ENCODE data around the gene PTGIR. TPM values are rescaled to one million over a fixed set of nuclear protein-coding genes. Genes with fewer than 3 reads are reported as not detected.

The PTGIR gene
- total RNA-seq, 1 donor from 2014 or later: not detected

- Histone ChIP-seq H3K27me3 (ENCODE audit: control insufficient read depth, insufficient read depth, low read length) (peaks cover 28% of the 10 kb centered on the region), H3K4me3 (ENCODE audit: low read depth, low read length) (no peak overlapping the region), H3K36me3 (ENCODE audit: control insufficient read depth, insufficient read depth, low read length) (no peaks in the 10 kb centered on the region)
- no peak for TF ChIP-seq CTCF (IDR thresholded peaks at IDR 0.05; ENCODE audit: insufficient read depth, low read length, poor library complexity, severe bottlenecking)
- DNase-seq (ENCODE audit: low read depth): no peak
Observed at GRCh38 chr19:46644720-46645119, 19.8 kb upstream of the PTGIR start.

GRCh38 chr19:46640656-46641055 lies 15.8 kb upstream of the PTGIR start:
- no peak overlapping the region for H3K4me3 ChIP-seq (ENCODE audit: low read depth, low read length)
- no peaks in the 10 kb centered on the region for H3K36me3 ChIP-seq (ENCODE audit: control insufficient read depth, insufficient read depth, low read length)
- no peak for TF ChIP-seq CTCF (IDR thresholded peaks at IDR 0.05; ENCODE audit: insufficient read depth, low read length, poor library complexity, severe bottlenecking)
- H3K27me3 ChIP-seq (ENCODE audit: control insufficient read depth, insufficient read depth, low read length): peaks cover 43% of the 10 kb centered on the region
- DNase-seq (ENCODE audit: low read depth): no peak

GRCh38 chr19:46639358-46640182 lies 14.7 kb upstream of the PTGIR start:
- H3K36me3 ChIP-seq (ENCODE audit: control insufficient read depth, insufficient read depth, low read length): no peaks in the 10 kb centered on the region
- H3K27me3 ChIP-seq (ENCODE audit: control insufficient read depth, insufficient read depth, low read length): peaks cover 50% of the 10 kb centered on the region
- DNase-seq (ENCODE audit: low read depth): no peak
- peak overlapping the region; percentile 12 for H3K4me3 ChIP-seq (ENCODE audit: low read depth, low read length)
- TF ChIP-seq CTCF (IDR thresholded peaks at IDR 0.05; ENCODE audit: insufficient read depth, low read length, poor library complexity, severe bottlenecking): no peak

DNA sequence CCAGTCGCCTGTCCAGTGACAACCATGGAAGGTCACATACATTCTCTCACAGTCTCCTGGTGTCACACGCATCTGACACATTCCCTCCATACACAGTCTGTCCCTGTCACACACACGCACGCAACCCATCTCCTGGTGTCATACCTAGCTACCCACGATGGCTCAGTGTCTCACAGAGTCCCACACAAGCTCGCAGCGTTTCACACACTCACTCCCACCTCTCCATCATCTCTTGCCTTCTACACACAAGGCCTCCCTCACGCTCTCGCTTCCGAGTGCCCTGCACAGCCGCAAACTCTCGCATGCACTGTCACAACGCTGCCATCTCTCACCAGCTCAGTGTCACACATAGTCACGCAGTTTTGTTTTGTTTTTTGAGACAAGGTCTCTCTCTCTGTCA lies 12.3 kb upstream of the PTGIR start:
- H3K36me3 ChIP-seq (ENCODE audit: control insufficient read depth, insufficient read depth, low read length): no peaks in the 10 kb centered on the region
- TF ChIP-seq CTCF (IDR thresholded peaks at IDR 0.05; ENCODE audit: insufficient read depth, low read length, poor library complexity, severe bottlenecking): no peak
- no peak for DNase-seq (ENCODE audit: low read depth)
- peaks cover 66% of the 10 kb centered on the region for H3K27me3 ChIP-seq (ENCODE audit: control insufficient read depth, insufficient read depth, low read length)
- H3K4me3 ChIP-seq (ENCODE audit: low read depth, low read length): no peak overlapping the region

DNA sequence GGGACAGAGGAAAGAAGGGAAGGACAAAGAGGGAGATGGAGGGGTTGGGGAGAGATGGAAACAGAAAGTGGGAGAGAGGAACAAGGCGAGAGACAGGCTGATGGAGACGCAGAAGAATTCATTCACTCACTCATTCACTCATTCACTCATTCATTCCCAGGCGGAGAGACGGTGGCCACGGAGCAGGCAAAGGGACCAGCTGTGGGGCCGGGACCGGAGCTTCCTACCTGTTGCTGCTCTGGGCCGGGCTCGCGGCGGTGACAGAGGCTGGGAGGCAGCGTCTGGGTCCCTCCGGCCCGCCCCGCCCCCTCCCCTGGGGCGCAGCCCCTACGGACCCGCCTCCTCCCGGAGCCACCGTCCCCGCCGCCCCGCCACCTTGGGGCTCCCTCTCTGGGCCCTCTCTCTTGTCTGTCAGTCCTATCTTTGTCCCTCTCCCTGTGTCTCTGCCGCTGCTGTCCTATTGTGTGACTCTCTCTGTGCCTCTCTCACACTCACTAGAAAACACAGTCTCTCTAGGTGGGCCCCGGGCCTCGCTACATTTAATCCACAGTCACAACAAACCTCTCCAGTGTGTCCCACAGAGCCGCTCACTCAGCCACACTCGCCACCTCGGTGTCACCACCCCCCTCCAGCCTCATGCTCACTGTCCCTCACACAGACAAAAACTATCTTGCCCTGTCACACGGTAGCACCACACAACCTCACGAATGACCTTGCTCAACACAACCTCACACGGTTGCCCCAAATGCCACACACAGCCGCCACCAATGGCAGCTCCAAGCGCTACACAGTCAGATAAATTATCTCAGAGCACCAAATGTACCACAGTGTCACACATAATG lies 11.3 kb upstream of the PTGIR start, which contains the start of gene GNG8:
Gene GNG8, minus strand, starts transcription at position 283 of the 842 bp plus-strand sequence. CDS start 1,520 bp downstream, outside the sequence.
- Histone ChIP-seq H3K36me3 (ENCODE audit: control insufficient read depth, insufficient read depth, low read length) (no peaks in the 10 kb centered on the region), H3K4me3 (ENCODE audit: low read depth, low read length) (no peak within 1 kb of the TSS), H3K27me3 (ENCODE audit: control insufficient read depth, insufficient read depth, low read length) (peaks cover 68% of the 10 kb centered on the region)
- no peak for TF ChIP-seq CTCF (IDR thresholded peaks at IDR 0.05; ENCODE audit: insufficient read depth, low read length, poor library complexity, severe bottlenecking)
- no peak for DNase-seq (ENCODE audit: low read depth)

Measured in kidney epithelial cell (primary cell).